HepG2 (cell line): ENCODE results near the gene DNASE2B. TPM values are rescaled to one million over a fixed set of nuclear protein-coding genes. Genes with fewer than 3 reads are reported as not detected.

ENCODE experiments used
- ATAC-seq: fragments of 200-7000 bp; cut with Tn5 transposase; 3 replicates; pipeline ENCODE4 v1.9.1; 2020; ENCODE audit warnings: mild to moderate bottlenecking, moderate library complexity
- BruUV-seq: library from RNA; stranded (reverse); fragments of 400-500 nt; replicated peaks from 2 replicates; lab custom pipeline; 2021; lab: Mats Ljungman, UMichigan
- CTCF ChIA-PET: fragments of 300-600 bp; formaldehyde crosslinking; extraction: SDS; loops from one replicate; lab custom pipeline; 2021; ENCODE audit warnings: low total read pairs, inconsistent platforms, low intra/inter-chr PET ratio; lab: Yijun Ruan, JAX
- POLR2A ChIA-PET: fragments of 350-600 bp; sonication (Branson Sonifier 250); formaldehyde crosslinking; loops from one replicate; lab custom pipeline; 2020; ENCODE audit warnings: antibody characterized with exemption, inconsistent platforms; lab: Yijun Ruan, JAX
- DNase-seq: peaks from one replicate; pipeline ENCODE4 v3.0.0-alpha.2; 2015; ENCODE audit warnings: low spot score
- FAIRE-seq: peaks from 3 replicates; lab custom pipeline; 2011; peaks lifted over from hg19 to GRCh38; lab: Jason Lieb, UNC
- H2AFZ ChIP-seq: one replicate; pipeline ENCODE4 v1.6.1; 2011; ENCODE audit warnings: low read length, inconsistent platforms
- H3K27ac ChIP-seq: fragments of 300-600 bp; 3 replicates; pipeline ENCODE4 v1.8.0; 2011; ENCODE audit warnings: mixed run types, mild to moderate bottlenecking, mixed read lengths, low read length, inconsistent platforms; ENCODE audit not compliant: insufficient read depth; ENCODE audit errors: extremely low read length
- H3K27me3 ChIP-seq, 2 experiments: fragments of 200-600 bp in 1 of 2; 2 replicates in 1 of 2; 3 replicates in 1 of 2; pipeline versions ENCODE4 v1.6.0 to v1.8.0; 2011; ENCODE audit warnings: low read length in 2 of 2, mild to moderate bottlenecking in 2 of 2, moderate library complexity in 2 of 2, inconsistent platforms in 1 of 2; ENCODE audit not compliant: insufficient read depth in 2 of 2, control insufficient read depth in 1 of 2
- H3K36me3 ChIP-seq, 2 experiments: fragments of 200-600 bp in 1 of 2; replicated peaks in 1 of 2; 2 replicates in 1 of 2; 3 replicates in 1 of 2; pipeline versions ENCODE4 v1.5.1 to v1.8.0; 2011; ENCODE audit warnings: low read length in 2 of 2, inconsistent platforms in 1 of 2; ENCODE audit not compliant: insufficient read depth in 2 of 2, control insufficient read depth in 1 of 2
- H3K4me1 ChIP-seq: 2 replicates; pipeline ENCODE4 v1.5.1; 2012; ENCODE audit warnings: low read length, inconsistent platforms; ENCODE audit not compliant: insufficient read depth
- H3K4me2 ChIP-seq: 2 replicates; pipeline ENCODE4 v1.6.0; 2011; ENCODE audit warnings: low read depth, low read length, inconsistent platforms
- H3K4me3 ChIP-seq, 3 experiments: fragments of 200-600 bp in 1 of 3; sonication (generic), shearing (Covaris generic) in 1 of 3; replicated peaks in 1 of 3; 2 replicates each; pipeline ENCODE4 v1.5.1; 2011 to 2016; ENCODE audit warnings: low read length in 3 of 3, inconsistent platforms in 2 of 3, low read depth in 2 of 3, mild to moderate bottlenecking in 2 of 3, control low read depth in 1 of 3, mixed read lengths in 1 of 3; ENCODE audit not compliant: insufficient read depth in 1 of 3
- H3K79me2 ChIP-seq: one replicate; pipeline ENCODE4 v1.6.1; 2011; ENCODE audit warnings: low read length, inconsistent platforms; ENCODE audit not compliant: insufficient read depth
- H3K9ac ChIP-seq: 2 replicates; pipeline ENCODE4 v1.6.0; 2011; ENCODE audit warnings: mild to moderate bottlenecking, low read depth, low read length, inconsistent platforms; ENCODE audit not compliant: insufficient read depth
- H3K9me3 ChIP-seq: 2 replicates; pipeline ENCODE4 v1.5.1; 2012; ENCODE audit warnings: mild to moderate bottlenecking, low read length
- H4K20me1 ChIP-seq: 2 replicates; pipeline ENCODE4 v1.6.0; 2011; ENCODE audit warnings: inconsistent platforms, mild to moderate bottlenecking, low read length, moderate library complexity; ENCODE audit not compliant: insufficient read depth
- HES4 ChIP-seq: sonication (generic); formaldehyde crosslinking; IDR thresholded peaks from 2 replicates; pipeline ENCODE4 v1.9.0; 2021; ENCODE audit warnings: mild to moderate bottlenecking, missing genetic modification reagents, borderline replicate concordance
- MLLT10 ChIP-seq: sonication (generic); formaldehyde crosslinking; IDR thresholded peaks from 2 replicates; pipeline ENCODE4 v1.4.0; 2020; ENCODE audit warnings: missing genetic modification reagents
- PAX8 ChIP-seq: sonication (generic); formaldehyde crosslinking; IDR thresholded peaks from 2 replicates; pipeline ENCODE4 v1.8.0; 2022; ENCODE audit warnings: mild to moderate bottlenecking, missing genetic modification reagents, borderline replicate concordance
- SP1 ChIP-seq, 2 experiments: fragments of 450-650 bp in 1 of 2; sonication (generic) in 1 of 2; formaldehyde crosslinking in 1 of 2; IDR thresholded peaks; 2 replicates each; pipeline versions ENCODE4 v1.4.0 to v1.6.1; 2016 to 2020; ENCODE audit warnings: missing genetic modification reagents in 1 of 2
- TAF1 ChIP-seq: sonication (generic); formaldehyde crosslinking; IDR thresholded peaks from 2 replicates; pipeline ENCODE4 v1.4.0; 2020; ENCODE audit warnings: missing genetic modification reagents
- ZNF772 ChIP-seq: sonication (generic); formaldehyde crosslinking; IDR thresholded peaks from 2 replicates; pipeline ENCODE4 v1.5.0; 2020; ENCODE audit warnings: mild to moderate bottlenecking, missing genetic modification reagents
- WGBS: methylation state at CpG from one replicate; pipeline ENCODE4 v1.1.6; 2017; ENCODE audit warnings: low lambda C conversion rate; 5-methylcytosine and 5-hydroxymethylcytosine counted together
- in situ Hi-C: cut with HindIII; loops from 2 replicates; pipeline ENCODE4 v1.10.0; 2017; ENCODE audit warnings: low pct_unique_long_range_greater_than_20kb; ENCODE audit not compliant: extremely low pct_ligation_motif_present
- intact Hi-C: fragments of 100-400 bp; cut with micrococcal nuclease; formaldehyde crosslinking; loops from one replicate; pipeline ENCODE4 v1.10.0; 2022; ENCODE audit not compliant: unreplicated experiment
- polyA plus RNA-seq, 8 experiments: library from polyadenylated mRNA; depleted of rRNA in 3 of 8; stranded (reverse) in 7 of 8; unstranded in 1 of 8; fragments of >200 nt; fragmentation: Illumina TruSeq in 4 of 8; extraction: Trizol in 4 of 8; gene quantifications; 2 replicates each; pipeline versions ENCODE4 v1.2.1 to v1.2.3, GENCODE V29; 2011 to 2016; ENCODE audit warnings: low read depth in 4 of 8, missing spikeins in 1 of 8, mixed read lengths in 1 of 8; ENCODE audit not compliant: insufficient read depth in 1 of 8
- total RNA-seq, 5 experiments: library from RNA; depleted of rRNA; stranded (reverse); fragments of >200 nt; fragmentation: Illumina TruSeq; extraction: Trizol; gene quantifications; 2 replicates each; pipeline ENCODE4 v1.2.3, GENCODE V29; 2016; ENCODE audit warnings: low read depth in 1 of 5

DNASE2B gene
- total and polyA plus RNA-seq, 2 of the 13 experiments (the other 11 are each of a cell fraction or from before 2014, with no cell fraction given) = not detected

- Histone ChIP-seq H3K79me2 (no peaks in the 10 kb centered on the region), H3K4me1 (no peaks in the 10 kb centered on the region), H3K27me3 (0 out of 5 replicates have a peak, but pooled peaks cover 0 to 3% of the 10 kb centered on the region in 2 experiments), H2AFZ (no peak overlapping the region), H3K4me3 (no peak overlapping the region), H3K36me3 (no peaks in the 10 kb centered on the region), H4K20me1 (no peaks in the 10 kb centered on the region)
- intact Hi-C loops = no loop called here
- TF ChIP-seq PAX8 = no peak
- TF ChIP-seq, all 625 proteins: peak for 0
- H3K4me2 ChIP-seq = no peak overlapping the region
- in situ Hi-C loops = no loop called here
- H3K9ac ChIP-seq = no peak overlapping the region
- BruUV-seq = no TSS peak
- ChIA-PET CTCF (no interaction called here), POLR2A (no interaction called here)
- FAIRE-seq (no peak), ATAC-seq (no peak), DNase-seq (no peak)
- WGBS = 12% methylated on average over 5 of the region's 5 CpGs
- no peaks in the 10 kb centered on the region for H3K9me3 ChIP-seq
- no peak overlapping the region for H3K27ac ChIP-seq
Measured at GRCh38 chr1:84386716-84387479, 11.4 kb upstream of the DNASE2B start.

GRCh38 chr1:84387480-84388163 lies 10.7 kb upstream of the DNASE2B start:
- Histone ChIP-seq H3K27ac (no peak overlapping the region), H3K79me2 (no peaks in the 10 kb centered on the region), H3K36me3 (no peaks in the 10 kb centered on the region), H3K4me3 (no peak overlapping the region), H3K9ac (no peak overlapping the region), H3K4me2 (no peak overlapping the region), H3K9me3 (no peaks in the 10 kb centered on the region), H3K27me3 (0 out of 5 replicates have a peak, but pooled peaks cover 0 to 3% of the 10 kb centered on the region in 2 experiments), H3K4me1 (no peaks in the 10 kb centered on the region), H4K20me1 (no peaks in the 10 kb centered on the region), H2AFZ (no peak overlapping the region)
- no peak for TF ChIP-seq MLLT10 (CRISPR knock-in tag)
- no peak for TF ChIP-seq TAF1 (CRISPR knock-in tag)
- no peak for TF ChIP-seq HES4
- no peak for TF ChIP-seq SP1 (IDR thresholded peaks at IDR 0.05)
- no peak for TF ChIP-seq SP1 (CRISPR knock-in tag; IDR thresholded peaks at IDR 0.05)
- TF ChIP-seq ZNF772 (CRISPR knock-in tag) = no peak
- FAIRE-seq (no peak), DNase-seq (no peak), ATAC-seq (peak; percentile 62)
- in situ Hi-C loops (no loop called here), intact Hi-C loops (no loop called here)
- POLR2A ChIA-PET = no interaction called here
- CTCF ChIA-PET = no interaction called here
- WGBS = 21% methylated on average over 6 of the region's 8 CpGs
- no TSS peak for BruUV-seq
